Peyer's patch (tissue), 4 donors: ENCODE measurements around the gene PPM1J.

Experiments
- POLR2A ChIP-seq, 2 donors: fragments of 450-650 bp; IDR thresholded peaks; one replicate each; pipeline ENCODE4 v1.5.1; 2017; ENCODE audit warnings: antibody characterized with exemption in 2 of 2, mild to moderate bottlenecking in 2 of 2, moderate library complexity in 2 of 2
- TF ChIP-seq, protein P1 (sequence below), 6 experiments: fragments of 450-650 bp in 4 of 6; fragments of 200-600 bp in 2 of 6; sonication (generic) in 1 of 6; IDR thresholded peaks; one replicate each; pipeline ENCODE4 v1.5.1; 2017 to 2019; ENCODE audit warnings: antibody characterized with exemption in 6 of 6, mild to moderate bottlenecking in 3 of 6, moderate library complexity in 1 of 6

GRCh38 chr1:112697781-112698201 is 17.3 kb downstream of the PPM1J start:
- no peak for TF ChIP-seq POLR2A (IDR thresholded peaks at IDR 0.05)
- TF ChIP-seq, protein P1, sequence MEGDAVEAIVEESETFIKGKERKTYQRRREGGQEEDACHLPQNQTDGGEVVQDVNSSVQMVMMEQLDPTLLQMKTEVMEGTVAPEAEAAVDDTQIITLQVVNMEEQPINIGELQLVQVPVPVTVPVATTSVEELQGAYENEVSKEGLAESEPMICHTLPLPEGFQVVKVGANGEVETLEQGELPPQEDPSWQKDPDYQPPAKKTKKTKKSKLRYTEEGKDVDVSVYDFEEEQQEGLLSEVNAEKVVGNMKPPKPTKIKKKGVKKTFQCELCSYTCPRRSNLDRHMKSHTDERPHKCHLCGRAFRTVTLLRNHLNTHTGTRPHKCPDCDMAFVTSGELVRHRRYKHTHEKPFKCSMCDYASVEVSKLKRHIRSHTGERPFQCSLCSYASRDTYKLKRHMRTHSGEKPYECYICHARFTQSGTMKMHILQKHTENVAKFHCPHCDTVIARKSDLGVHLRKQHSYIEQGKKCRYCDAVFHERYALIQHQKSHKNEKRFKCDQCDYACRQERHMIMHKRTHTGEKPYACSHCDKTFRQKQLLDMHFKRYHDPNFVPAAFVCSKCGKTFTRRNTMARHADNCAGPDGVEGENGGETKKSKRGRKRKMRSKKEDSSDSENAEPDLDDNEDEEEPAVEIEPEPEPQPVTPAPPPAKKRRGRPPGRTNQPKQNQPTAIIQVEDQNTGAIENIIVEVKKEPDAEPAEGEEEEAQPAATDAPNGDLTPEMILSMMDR (IDR thresholded peaks at IDR 0.05) = no peak
